Activated CD4-positive, alpha-beta T cell treated with anti-CD3 and anti-CD28 coated beads, Interleukin-2, Interleukin-4, amounts not matched to agents 100 ng/mL and 50 ng/mL, durations not matched to agents 16 hours and 8 hours (primary cell): Measurements from ENCODE around the gene SETD1B.
"Not testable (repeated sequence)": the region's sequence is repeated elsewhere in the genome, so short reads cannot be mapped to it uniquely, and the experiment has no call there.

Experiments used
- DNase-seq: peaks from one replicate; pipeline ENCODE4 v3.0.0-alpha.2; 2020; ENCODE audit warnings: low spot score

The SETD1B gene

GRCh38 chr12:121803861-121804416 is at the start of gene SETD1B:
SETD1B (plus strand) TSS chr12:121804009; CDS start chr12:121804738, 729 bp downstream.
- DNase-seq: peak; percentile 71

GRCh38 chr12:121754836-121755235 is 49.0 kb upstream of the SETD1B start:
- no peak for DNase-seq

GRCh38 chr12:121755591-121755990 is 48.2 kb upstream of the SETD1B start:
- DNase-seq: no peak

- DNase-seq: not testable (repeated sequence)
Observed at GRCh38 chr12:121758536-121758935, 45.3 kb upstream of the SETD1B start.

- no peak for DNase-seq
Observed at GRCh38 chr12:121762269-121762668, 41.5 kb upstream of the SETD1B start.

GRCh38 chr12:121764808-121765207 is 39.0 kb upstream of the SETD1B start:
- no peak for DNase-seq

- no peak for DNase-seq
Observed at GRCh38 chr12:121765573-121765972, 38.2 kb upstream of the SETD1B start.

GRCh38 chr12:121766290-121767039 is 37.3 kb upstream of the SETD1B start:
- no peak for DNase-seq

GRCh38 chr12:121767525-121768016 is 36.2 kb upstream of the SETD1B start:
- DNase-seq: no peak

- DNase-seq: no peak
Observed at GRCh38 chr12:121769297-121769830, 34.4 kb upstream of the SETD1B start.

GRCh38 chr12:121769831-121770301 is 33.9 kb upstream of the SETD1B start:
- DNase-seq: no peak

- no peak for DNase-seq
Observed at GRCh38 chr12:121770388-121770787, 33.4 kb upstream of the SETD1B start.

- no peak for DNase-seq
Observed at GRCh38 chr12:121770813-121771625, 32.8 kb upstream of the SETD1B start.

GRCh38 chr12:121773011-121773777 is 30.6 kb upstream of the SETD1B start:
- peak; percentile 80 for DNase-seq

- no peak for DNase-seq
Observed at GRCh38 chr12:121774968-121775474, 28.8 kb upstream of the SETD1B start.

GRCh38 chr12:121775501-121775900 is 28.3 kb upstream of the SETD1B start:
- DNase-seq: no peak

- DNase-seq: peak; percentile 88
Observed at GRCh38 chr12:121776190-121777098, 27.4 kb upstream of the SETD1B start.

GRCh38 chr12:121778567-121779421 is 25.0 kb upstream of the SETD1B start:
- DNase-seq: no peak

GRCh38 chr12:121779422-121779895 is 24.4 kb upstream of the SETD1B start:
- DNase-seq: no peak
